Measurements from ENCODE around the gene RAB5IF.

DNA sequence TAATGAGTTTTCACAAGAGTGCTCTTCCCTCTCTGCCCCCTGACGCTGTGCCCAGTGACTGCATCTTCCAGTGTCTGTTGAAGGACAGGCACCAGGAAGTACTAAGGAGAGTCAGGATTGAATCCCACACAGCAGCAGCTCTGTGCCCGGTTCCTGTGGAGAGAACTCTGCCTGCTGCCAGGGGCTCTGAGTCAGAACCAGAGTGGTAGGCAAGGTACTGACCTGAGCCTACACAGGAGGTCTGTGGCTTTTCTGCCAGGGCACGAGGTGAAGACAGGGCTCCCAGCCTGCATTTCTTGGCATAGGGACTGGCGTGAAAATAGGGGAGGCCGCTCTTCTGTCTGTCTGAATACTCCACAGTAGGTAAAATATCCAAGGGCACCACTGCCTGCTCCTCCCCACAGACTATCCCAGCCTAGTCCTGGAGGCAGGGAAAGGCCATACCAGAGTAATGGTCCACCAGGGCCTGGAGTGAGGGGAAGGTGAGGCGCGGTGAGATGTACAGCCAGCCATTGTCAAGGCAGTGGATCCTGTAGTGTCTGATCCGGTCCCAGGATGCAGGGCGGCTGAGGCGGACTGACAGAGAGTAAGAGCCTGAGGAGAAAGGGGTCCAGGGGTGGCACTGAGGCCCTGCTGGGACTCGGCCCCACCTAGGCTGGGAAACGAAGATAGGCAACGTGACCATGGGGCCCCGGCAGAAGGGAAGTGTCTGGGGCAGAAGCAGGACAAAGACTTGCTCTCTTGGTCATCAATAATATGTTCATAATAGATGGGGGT lies 9.4 kb downstream of the RAB5IF start:
- TF ChIP-seq SMC3 (IDR thresholded peaks at IDR 0.05; ENCODE audit: low read depth, low read length): no peak
- no peak for TF ChIP-seq CHD1 (IDR thresholded peaks at IDR 0.05; ENCODE audit: low read depth, low read length)
- TF ChIP-seq, protein P1, sequence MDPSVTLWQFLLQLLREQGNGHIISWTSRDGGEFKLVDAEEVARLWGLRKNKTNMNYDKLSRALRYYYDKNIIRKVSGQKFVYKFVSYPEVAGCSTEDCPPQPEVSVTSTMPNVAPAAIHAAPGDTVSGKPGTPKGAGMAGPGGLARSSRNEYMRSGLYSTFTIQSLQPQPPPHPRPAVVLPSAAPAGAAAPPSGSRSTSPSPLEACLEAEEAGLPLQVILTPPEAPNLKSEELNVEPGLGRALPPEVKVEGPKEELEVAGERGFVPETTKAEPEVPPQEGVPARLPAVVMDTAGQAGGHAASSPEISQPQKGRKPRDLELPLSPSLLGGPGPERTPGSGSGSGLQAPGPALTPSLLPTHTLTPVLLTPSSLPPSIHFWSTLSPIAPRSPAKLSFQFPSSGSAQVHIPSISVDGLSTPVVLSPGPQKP (IDR thresholded peaks at IDR 0.05; ENCODE audit: borderline replicate concordance, low read depth, low read length): no peak
- no peak for TF ChIP-seq POLR2A (IDR thresholded peaks at IDR 0.05; ENCODE audit: low read depth, low read length)
- no peak for TF ChIP-seq MAFK (IDR thresholded peaks at IDR 0.05; ENCODE audit: low read depth, low read length)
- TF ChIP-seq CTCF (conservative IDR thresholded peaks at IDR 0.05; ENCODE audit: low read depth, low read length): no peak
- TF ChIP-seq MXI1 (IDR thresholded peaks at IDR 0.05; ENCODE audit: borderline replicate concordance, low read depth, low read length): no peak
- no peak for TF ChIP-seq FOS (IDR thresholded peaks at IDR 0.05; ENCODE audit: low read depth, low read length)
- TF ChIP-seq, protein P2, sequence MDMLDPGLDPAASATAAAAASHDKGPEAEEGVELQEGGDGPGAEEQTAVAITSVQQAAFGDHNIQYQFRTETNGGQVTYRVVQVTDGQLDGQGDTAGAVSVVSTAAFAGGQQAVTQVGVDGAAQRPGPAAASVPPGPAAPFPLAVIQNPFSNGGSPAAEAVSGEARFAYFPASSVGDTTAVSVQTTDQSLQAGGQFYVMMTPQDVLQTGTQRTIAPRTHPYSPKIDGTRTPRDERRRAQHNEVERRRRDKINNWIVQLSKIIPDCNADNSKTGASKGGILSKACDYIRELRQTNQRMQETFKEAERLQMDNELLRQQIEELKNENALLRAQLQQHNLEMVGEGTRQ (IDR thresholded peaks at IDR 0.05; ENCODE audit: low read depth, low read length): no peak
